GM21423 (cell line): ENCODE measurements around the gene TFPI2.
"Not testable (repeated sequence)": the region's sequence is repeated elsewhere in the genome, so short reads cannot be mapped to it uniquely, and the experiment has no call there.

ENCODE experiments used
- ATAC-seq: cut with Tn5 transposase; IDR thresholded peaks from one replicate; pipeline ENCODE4 v1.9.1; 2021; ENCODE audit warnings: mild to moderate bottlenecking, moderate library complexity; ENCODE audit not compliant: unreplicated experiment

The TFPI2 gene, protein sequence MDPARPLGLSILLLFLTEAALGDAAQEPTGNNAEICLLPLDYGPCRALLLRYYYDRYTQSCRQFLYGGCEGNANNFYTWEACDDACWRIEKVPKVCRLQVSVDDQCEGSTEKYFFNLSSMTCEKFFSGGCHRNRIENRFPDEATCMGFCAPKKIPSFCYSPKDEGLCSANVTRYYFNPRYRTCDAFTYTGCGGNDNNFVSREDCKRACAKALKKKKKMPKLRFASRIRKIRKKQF

DNA sequence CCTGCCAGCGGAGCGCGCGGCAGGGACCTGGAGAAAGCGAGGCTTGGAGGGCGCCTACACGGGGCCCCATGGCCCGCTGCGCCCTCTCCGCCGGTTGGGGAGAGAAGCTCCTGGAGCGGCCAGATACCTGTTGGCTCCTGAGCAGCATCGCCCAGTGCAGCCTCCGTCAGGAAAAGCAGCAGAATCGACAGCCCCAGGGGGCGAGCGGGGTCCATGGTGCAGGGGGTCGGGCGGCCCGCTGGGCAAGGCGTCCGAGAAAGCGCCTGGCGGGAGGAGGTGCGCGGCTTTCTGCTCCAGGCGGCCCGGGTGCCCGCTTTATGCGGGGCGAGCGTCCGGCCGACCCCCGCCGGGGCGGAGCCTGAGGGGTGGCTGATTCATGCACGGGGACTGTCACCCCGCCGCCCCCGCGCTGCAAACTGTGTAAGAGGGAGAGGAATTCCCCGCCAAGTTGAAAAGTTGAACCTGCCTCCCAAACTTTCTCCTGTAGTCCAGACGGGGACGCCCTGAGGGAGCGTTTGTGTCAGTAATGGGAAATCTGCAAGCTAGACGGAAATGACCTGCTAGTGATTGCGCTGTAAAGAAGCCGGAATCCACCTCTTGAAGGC is at the start of gene TFPI2:
TFPI2 (minus strand) TSS at position 290 of the 605 bp plus-strand sequence; CDS start at position 215, 75 bp downstream.
- peak; percentile 41 for ATAC-seq

DNA sequence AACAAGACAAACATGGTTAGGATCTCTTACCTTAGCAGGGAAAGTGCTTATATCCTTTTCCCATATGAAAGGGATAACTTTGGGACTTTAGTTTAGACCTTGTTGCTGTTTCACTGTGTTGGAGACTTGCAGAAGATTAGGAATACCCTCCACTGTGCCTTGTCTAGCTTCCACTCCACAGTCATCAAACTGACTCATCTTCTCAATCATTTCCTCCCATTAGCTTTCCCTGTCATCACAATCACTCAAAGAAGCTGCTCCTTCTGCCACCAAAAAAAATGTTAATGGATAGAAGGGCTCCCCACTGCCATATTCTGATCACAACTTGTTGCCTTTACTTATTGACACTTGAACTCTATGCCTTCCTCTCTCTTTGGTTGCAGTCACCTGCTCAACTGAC is 47.7 kb upstream of the TFPI2 start:
- no peak for ATAC-seq

DNA sequence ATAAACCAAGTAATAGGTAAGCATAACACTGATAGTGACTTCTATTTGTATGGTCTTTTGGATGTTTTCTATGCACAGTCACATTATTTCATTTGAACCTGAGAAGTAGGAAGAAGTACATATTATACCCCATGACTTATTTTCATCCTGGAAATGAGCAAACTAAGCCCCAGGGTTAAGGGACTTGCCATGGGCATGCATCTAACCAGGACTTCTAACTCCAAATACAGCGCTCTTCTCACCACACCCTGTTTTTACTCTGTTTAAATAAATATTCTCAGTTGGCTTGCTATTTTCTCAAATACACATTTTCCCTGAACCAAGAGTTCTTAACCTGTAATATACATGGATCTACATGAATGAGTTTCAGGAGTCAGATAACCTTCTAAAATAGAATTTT is 47.3 kb upstream of the TFPI2 start:
- ATAC-seq = no peak

DNA sequence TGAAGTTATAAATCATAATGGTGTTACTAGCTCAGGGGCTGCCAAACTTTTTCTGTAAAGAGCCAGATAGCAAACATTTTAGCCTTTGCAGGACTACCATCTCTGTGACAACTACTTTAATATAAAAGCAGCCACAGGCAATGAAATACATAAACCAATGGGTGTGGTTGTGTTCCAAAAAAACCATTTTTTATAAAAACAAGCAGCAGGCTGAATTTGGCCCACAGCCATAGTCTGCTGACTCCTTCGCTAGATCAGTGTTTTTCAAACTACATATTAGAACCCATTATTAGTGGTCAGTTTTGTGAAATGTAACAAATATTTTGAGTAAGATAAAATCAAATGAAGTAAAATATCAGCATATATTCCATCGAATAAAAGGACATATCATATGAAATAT is 44.5 kb upstream of the TFPI2 start:
- no peak for ATAC-seq

DNA sequence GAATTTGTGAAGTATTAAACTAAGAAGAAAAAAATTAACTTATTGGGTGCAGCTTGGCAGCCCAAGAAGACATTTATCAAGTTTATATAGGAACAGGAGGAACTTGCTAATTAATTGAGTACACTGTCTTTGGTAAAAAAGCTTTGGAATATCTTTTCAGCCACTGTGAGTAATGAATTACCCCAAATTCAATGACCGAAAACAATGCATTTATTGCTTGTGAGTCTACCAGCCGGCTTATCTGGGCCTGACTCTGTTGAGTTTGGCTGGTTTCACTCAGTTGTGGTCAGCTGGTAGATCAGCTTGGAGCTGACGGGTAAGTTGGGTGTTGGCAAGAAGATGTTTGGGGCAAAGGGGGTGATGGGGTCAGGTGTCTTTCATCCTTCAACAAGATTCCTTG is 42.6 kb upstream of the TFPI2 start:
- ATAC-seq = no peak

DNA sequence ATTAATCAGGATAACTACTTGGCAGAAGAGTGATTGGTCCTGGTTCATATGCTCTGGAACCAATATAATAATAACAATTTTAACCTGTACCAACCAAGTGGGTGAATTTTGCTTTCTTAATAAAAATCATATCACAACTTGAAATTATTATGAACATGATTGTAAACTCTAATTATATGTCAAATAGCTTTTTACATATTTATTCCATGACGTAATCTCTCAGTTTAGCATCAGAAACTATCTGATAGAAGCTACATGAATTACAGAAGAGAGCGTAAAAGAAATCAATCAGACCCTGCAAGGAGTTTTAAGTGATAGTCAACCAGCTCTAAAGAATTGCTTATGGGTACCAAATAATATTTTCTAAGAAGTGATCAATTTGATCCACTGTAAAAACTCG is 41.1 kb upstream of the TFPI2 start:
- no peak for ATAC-seq

DNA sequence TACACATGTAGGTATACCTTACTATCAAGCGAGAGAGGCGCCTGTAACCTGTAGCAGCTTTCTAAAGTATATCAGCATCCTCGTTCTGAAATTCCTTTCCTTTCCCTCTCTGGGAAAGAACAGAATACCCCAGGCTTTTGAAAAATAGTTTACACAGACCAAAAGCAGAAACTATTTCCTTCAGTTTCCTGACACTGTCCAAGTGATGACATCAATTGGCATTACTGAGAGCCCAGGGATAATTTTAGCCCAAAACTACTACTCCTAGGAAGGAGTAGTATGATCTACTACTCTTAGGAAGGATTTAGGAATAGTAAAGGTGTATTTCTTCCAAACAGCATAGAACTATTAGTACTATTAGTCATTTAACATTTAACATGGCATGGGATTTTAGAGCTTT is 37.0 kb upstream of the TFPI2 start:
- ATAC-seq = no peak

DNA sequence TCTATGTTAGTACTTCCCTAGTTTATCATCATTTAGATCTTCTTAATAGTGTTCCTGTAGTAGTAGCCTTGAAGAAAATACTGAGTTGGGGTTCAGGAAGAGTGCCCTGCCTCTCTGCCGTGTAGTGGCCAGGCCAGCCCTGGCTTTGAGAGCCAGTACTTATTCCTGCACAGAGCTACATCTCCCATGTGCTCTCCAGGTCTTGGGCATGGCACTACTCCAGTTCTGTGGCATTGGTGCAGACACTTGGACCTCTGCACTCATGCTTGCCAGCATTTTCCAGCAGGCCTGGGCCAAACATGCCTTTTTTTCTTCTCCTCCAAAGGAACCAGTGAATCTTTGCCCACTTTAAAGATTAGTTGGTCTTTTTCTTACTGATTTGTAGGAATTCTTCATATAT is 36.2 kb upstream of the TFPI2 start:
- ATAC-seq = no peak

DNA sequence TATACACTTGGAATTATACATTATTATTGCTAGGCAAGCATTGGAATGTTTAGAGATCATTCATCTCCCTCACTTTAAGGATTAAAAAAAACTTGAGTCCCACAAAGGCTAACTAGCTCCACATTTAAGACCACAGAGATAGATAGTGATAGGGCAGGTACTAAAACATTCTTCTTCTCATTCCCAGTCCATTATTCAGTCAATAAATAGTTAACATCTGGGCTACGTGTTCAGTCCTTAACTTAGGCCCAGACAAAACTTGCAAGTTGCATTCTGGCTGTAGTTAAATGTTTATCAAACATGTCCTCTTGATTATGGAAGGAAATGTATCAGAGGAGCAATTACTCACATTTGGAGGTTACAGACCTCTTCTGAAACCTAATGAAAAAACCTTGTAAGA is 33.4 kb upstream of the TFPI2 start:
- ATAC-seq = no peak

DNA sequence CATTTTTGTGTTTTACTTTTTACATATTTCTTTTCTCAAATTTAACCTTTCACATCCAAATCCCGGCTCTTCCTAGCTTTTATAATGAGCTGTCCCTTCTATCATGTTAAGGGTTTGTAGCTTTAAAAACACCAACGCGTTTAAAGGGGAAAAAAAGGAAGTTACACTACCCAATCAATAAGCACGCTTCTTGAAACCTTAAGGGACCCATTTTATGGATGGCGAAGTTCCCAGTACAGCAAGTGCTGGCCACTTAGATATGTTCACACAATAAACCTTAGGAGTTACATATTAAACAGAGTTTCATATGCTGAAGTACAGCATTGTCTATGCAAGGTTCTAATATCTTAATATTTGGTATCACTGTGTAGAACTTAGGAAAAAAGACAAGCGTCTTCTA is 32.7 kb upstream of the TFPI2 start:
- ATAC-seq = no peak

DNA sequence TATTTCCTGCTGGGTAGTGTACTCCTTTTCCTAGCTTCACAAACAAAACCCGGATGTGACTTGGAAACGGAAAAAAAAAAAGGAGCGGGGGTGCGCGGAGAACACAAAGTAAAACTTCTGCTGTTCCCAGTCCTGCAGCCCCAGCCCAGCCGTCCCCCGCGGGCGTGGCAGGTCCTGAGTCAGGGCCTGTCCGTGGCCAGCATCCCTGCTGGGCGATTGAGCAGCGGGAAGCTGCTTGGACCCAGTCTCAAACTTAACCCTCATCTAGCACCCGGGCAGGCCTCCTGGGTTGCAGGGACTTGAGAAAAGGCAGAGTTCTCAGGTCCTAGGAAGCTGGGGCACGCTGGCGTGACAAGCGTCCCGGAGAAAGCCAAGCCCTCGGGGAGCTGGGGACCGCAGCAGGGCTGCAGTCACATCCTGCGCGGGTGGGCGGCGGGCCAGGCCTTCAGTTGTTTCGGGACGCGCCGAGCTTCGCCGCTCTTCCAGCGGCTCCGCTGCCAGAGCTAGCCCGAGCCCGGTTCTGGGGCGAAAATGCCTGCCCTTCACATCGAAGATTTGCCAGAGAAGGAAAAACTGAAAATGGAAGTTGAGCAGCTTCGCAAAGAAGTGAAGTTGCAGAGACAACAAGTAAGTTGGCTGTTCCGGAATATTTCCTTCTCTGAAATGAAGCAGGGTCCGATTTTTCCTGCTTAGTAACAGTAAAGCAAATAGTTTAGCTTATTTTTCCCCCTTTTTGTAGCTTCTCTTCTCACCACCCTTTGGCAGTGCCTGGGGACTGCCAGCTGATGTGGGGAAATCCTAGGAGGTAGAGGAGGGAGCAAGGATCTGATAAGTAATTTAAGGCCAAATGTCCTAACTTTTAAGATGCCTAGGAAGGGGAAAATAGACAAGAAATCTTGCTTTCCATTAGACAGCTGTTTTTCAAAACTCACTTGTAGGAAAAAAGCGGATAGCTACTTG is 31.3 kb upstream of the TFPI2 start, which contains the start of gene GNG11:
GNG11 (plus strand) TSS at position 129 of the 960 bp plus-strand sequence; CDS start at position 532, 403 bp downstream.
- peak; percentile 94 for ATAC-seq

DNA sequence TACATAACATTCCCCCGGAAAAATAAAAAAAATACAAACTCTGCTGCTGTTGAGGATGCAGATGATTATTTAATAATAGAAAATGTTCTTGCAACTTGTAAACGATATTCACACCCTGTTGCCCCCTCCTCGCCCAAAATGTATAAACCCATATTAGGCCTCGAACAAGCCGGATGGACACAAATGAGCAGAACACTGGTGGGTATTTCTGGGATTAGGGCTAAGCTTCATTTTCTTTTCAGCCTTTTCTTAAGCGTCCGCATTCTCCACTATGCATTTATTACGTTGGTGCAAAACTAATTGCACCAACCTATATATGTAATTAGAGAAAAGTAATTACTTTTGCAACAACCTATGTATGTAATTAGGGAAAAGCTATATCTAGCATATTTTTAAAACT is 30.6 kb upstream of the TFPI2 start:
- ATAC-seq = no peak

DNA sequence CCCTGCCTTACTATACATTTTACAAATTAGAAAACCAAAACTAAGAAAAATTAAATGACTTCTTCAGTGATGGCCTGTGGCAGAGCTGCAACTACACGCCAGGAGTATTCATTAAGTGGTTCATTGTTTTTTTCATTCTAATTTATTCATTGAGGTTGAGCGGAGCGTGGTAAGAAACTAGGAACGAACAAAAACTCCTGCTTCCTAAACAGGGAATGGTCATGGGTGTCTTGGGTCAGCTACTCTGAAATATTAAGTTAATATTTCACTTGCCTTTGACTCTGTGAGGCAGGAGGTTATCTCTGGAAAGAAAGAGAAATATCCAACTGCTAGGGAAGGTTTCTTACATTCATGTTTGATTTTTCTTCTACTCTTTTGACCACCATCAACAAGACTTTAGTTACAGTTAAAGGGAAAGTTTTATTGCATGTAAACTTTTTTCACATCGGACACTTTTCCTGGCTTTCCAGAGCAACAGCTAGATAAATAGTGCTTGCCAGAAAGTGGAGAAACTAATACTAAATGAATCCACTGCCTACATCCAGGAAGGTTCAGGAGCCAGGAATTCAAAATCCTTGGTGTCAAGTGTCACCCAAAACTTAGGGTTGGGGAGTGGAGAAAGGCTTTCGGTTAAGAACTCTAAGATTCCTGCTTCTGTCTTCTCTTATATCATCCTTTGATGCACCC is 30.1 kb upstream of the TFPI2 start:
- ATAC-seq = no peak

DNA sequence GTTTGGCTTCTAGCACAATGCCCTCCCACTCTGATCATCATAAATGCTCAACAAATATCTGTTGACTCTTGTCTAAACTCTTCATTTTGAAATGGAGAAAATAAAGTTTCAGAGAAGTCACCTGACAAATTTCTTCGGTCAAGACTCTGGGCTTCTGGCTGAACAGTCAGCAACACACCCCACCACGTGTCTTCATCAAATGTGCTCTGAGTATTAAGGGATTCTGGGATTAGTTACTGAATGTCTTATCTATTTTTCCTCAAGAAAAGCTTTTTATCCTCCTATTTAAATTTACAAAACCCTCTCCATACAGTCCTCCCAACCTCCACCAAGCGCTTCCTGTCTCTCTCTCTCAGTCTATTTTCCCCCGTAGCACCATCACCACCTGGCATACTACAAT is 25.8 kb upstream of the TFPI2 start:
- ATAC-seq = peak; percentile 3

DNA sequence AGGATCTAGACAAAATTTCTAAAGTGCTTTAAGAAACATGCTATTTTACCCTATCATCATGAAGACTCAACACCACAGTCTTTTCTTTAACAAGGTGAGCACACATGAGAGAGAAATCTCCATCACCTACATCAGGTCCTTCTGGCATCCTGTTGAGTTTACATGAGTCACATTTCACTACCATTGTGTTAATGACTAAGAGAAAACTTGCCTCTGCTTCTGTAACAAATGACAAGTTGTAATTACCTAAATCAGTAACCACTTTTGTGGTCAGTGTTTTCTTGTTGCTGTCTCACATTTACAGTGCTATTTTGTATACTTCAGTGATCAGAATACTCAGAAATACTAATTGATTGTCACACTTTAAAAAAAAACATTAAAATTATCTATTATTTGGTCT is 25.3 kb upstream of the TFPI2 start:
- ATAC-seq = peak; percentile 66

DNA sequence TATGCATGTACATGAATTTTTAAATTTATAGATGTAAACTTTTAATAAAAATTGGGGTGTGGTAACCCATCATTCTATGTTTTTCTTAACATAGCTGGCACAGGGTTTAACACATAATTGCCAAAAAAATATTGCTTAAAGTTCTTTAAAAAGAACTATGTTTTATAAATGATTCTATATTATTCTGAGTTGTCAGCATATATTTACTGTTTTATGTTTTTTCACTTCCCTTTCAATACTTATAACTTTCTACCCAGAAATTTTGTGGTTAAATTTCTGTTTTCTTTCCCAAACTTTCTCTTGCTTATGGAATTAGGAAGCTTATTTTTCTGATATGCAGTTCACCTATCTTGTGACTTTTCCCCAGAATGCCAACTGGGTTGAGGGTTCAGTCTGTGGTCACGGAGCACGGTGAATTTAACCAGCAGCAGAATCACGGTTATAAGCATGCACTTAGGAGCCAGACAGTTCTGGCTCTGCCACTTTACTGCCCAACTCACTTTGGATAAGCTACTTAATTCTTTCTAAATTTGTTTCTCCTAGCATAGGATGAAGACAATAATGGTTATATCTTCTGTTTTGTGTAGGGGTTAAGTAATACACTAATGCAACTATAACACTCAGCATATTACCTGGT is 24.8 kb upstream of the TFPI2 start:
- not testable (repeated sequence) for ATAC-seq

DNA sequence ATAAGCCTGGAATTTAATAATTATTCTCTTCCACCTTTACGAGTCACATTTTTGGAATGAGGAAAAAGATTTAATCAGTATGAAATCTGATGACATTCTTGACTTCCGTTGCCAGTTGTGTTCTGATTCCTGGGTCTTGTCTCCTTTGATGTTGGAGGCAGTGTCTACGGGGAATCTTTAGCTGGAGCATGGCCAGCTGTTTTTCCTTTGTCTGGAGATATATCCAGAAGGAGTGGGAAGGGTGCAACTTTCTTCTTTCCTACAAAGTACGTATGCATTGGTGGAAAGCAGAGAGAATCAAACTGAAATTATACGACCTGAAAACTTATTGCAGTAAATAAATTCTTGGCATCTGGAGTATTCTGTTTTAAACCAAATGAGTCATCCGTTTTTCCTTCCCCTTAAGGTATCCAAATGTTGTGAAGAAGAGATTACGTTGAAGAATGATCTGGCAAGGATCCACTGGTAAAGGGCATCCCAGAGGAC is 24.1 kb upstream of the TFPI2 start:
- ATAC-seq = no peak

DNA sequence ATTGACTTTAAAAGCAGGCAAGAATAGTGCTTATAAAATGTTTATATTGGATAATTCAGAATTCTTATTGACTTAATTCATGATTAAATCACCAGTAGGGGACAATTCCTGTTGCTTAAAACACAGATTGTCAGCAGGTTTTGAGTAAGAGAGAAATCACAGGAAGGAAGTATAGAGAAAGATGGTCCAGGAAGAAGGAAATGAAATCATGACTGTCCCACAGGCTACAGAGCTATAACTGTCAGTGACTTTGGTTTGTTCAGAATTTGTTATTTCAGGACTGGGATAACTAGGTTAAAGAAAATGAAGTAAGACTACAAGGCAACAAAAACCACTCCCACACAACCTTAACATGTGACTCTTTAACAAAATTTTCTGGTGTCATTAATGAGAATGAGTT is 22.6 kb upstream of the TFPI2 start:
- no peak for ATAC-seq

DNA sequence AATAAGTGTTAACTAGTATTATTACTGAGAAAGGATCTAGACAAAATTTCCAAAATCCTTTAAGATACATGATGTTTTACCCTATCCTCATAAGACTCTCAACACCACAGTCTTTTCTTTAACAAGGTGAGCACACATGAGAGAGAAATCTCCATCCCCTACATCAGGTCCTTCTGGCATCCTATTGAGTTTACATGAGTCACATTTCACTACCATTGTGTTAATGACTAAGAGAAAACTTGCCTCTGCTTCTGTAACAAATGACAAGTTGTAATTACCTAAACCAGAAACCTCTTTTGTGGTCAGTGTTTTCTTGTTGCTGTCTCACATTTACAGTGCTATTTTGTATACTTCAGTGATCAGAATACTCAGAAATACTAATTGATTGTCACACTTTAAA is 21.1 kb upstream of the TFPI2 start:
- ATAC-seq = peak; percentile 57

DNA sequence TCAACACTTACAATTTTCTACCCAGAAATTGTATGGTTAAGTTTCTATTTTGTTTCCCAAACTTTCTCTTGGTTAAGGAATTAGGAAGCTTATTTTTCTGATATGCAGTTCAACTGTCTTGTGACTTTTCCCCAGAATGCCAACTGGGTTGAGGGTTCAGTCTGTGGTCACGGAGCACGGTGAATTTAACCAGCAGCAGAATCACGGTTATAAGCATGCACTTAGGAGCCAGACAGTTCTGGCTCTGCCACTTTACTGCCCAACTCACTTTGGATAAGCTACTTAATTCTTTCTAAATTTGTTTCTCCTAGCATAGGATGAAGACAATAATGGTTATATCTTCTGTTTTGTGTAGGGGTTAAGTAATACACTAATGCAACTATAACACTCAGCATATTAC is 20.7 kb upstream of the TFPI2 start:
- ATAC-seq = not testable (repeated sequence)
